ENCODE data around the gene MED13L. TPM values are rescaled to one million over a fixed set of nuclear protein-coding genes. Genes with fewer than 3 reads are reported as not detected.

The MED13L gene
- polyA plus RNA-seq, 1 donor (not counting 4 experiments of a cell fraction or from before 2014, with no cell fraction given) = 31.7 TPM

DNA sequence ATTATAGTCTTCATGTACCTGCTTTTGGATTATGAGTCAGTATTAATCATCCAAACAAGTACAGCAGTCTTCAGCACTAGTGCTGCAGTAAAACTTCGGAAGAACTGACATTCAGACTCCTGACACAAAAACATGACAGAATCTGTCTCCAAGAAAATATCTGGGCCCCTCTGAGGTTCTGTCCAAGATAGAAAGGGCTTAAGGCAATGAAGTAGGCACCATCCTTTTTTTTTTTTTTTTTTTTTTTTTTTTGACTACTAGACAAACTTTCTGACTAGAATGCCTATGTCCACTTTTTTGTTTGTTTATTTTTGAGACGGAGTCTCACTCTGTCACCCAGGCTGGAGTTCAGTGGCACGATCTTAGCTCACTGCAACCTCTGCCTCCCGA, 112.5 kb downstream of the MED13L start:
- dilution Hi-C loops (cut with MboI; ENCODE audit: extremely low pct_ligation_motif_present, low sequenced_read_pairs) = no loop called here
- H3K79me2 ChIP-seq (ENCODE audit: control insufficient read depth, insufficient read depth, low read length) = peaks cover 89% of the 10 kb centered on the region
- no peak overlapping the region for H2AFZ ChIP-seq (ENCODE audit: control insufficient read depth, low read length)
- H3K4me2 ChIP-seq (ENCODE audit: control insufficient read depth, extremely low read depth, insufficient read depth, low read depth, low read length) = peak overlapping the region; percentile 35
- peaks cover 31% of the 10 kb centered on the region for H3K4me1 ChIP-seq (ENCODE audit: control insufficient read depth, extremely low read depth, insufficient read depth, low read length)
- DNase-seq (ENCODE audit: low read depth, low spot score) (peak; percentile 45), FAIRE-seq (peak; percentile 74)
- H4K20me1 ChIP-seq (ENCODE audit: control insufficient read depth, extremely low read depth, insufficient read depth, low read length) = peaks cover 13% of the 10 kb centered on the region
- H3K9ac ChIP-seq (ENCODE audit: control insufficient read depth, extremely low read depth, insufficient read depth, low read length) = no peak overlapping the region
- no peak overlapping the region for H3K27ac ChIP-seq (ENCODE audit: control insufficient read depth, insufficient read depth, low read length)
- TF ChIP-seq EZH2 (IDR thresholded peaks at IDR 0.05; ENCODE audit: low read length) = no peak
- TF ChIP-seq, protein P1, sequence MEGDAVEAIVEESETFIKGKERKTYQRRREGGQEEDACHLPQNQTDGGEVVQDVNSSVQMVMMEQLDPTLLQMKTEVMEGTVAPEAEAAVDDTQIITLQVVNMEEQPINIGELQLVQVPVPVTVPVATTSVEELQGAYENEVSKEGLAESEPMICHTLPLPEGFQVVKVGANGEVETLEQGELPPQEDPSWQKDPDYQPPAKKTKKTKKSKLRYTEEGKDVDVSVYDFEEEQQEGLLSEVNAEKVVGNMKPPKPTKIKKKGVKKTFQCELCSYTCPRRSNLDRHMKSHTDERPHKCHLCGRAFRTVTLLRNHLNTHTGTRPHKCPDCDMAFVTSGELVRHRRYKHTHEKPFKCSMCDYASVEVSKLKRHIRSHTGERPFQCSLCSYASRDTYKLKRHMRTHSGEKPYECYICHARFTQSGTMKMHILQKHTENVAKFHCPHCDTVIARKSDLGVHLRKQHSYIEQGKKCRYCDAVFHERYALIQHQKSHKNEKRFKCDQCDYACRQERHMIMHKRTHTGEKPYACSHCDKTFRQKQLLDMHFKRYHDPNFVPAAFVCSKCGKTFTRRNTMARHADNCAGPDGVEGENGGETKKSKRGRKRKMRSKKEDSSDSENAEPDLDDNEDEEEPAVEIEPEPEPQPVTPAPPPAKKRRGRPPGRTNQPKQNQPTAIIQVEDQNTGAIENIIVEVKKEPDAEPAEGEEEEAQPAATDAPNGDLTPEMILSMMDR (optimal IDR thresholded peaks at IDR 0.05 in 1 of 3, IDR thresholded peaks at IDR 0.05 in 1 of 3, conservative IDR thresholded peaks at IDR 0.05 in 1 of 3; ENCODE audit: extremely low read depth in 1 of 3, insufficient read depth in 2 of 3, low read length in 3 of 3) = no peak
- H3K27me3 ChIP-seq (ENCODE audit: control insufficient read depth, extremely low read depth, insufficient read depth, low read length) = no peaks in the 10 kb centered on the region
- no peaks in the 10 kb centered on the region for H3K36me3 ChIP-seq (ENCODE audit: control insufficient read depth in 2 of 2, extremely low read depth in 1 of 2, insufficient read depth in 2 of 2, low read length in 2 of 2)
- H3K4me3 ChIP-seq (ENCODE audit: control insufficient read depth in 2 of 3, extremely low read depth in 1 of 3, insufficient read depth in 2 of 3, low read depth in 1 of 3, low read length in 3 of 3) = no peak overlapping the region
- H3K9me1 ChIP-seq (ENCODE audit: control insufficient read depth, extremely low read depth, insufficient read depth, low read length) = peaks cover 6% of the 10 kb centered on the region
- H3K9me3 ChIP-seq (ENCODE audit: control insufficient read depth, low read depth, low read length) = no peaks in the 10 kb centered on the region

DNA sequence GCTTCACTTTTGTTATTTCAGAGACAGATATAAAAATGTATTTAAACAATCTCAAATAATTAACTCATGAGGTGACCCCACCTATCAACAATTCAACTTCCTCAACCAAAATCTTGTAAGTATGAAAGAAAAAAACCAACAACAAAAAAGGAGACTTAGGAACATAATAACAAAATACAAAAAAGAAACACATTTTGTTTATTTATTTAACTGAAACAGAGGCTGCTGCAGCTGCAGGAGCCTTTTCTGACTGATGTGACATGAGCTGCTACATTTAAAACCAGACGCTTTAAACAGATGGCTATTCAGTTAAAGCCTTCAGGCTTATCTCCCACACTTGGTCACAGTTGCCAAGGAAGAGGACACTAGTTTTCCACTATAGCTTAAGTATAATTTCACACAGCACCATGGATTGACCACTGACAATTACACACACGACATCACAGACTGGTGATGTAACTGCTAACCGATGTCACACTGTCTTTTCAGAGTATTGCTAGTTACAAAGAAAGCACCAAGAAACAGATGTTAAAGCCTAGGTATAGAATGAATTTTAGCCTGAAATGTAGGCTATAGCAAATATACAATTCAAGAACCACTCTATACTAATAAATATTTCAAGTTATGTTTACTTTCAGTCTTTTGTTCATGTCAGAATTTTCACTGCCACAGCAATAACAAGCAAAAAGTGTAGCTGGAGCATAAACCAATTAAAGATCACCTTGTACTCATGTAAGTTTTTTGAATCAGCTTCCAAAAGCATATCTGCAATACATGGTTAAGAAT, 113.0 kb downstream of the MED13L start:
- H2AFZ ChIP-seq (ENCODE audit: control insufficient read depth, low read length) = no peak overlapping the region
- TF ChIP-seq EZH2 (IDR thresholded peaks at IDR 0.05; ENCODE audit: low read length) = no peak
- TF ChIP-seq, protein P1 (optimal IDR thresholded peaks at IDR 0.05 in 1 of 3, IDR thresholded peaks at IDR 0.05 in 1 of 3, conservative IDR thresholded peaks at IDR 0.05 in 1 of 3; ENCODE audit: extremely low read depth in 1 of 3, insufficient read depth in 2 of 3, low read length in 3 of 3) = no peak
- H3K9ac ChIP-seq (ENCODE audit: control insufficient read depth, extremely low read depth, insufficient read depth, low read length) = no peak overlapping the region
- H3K27ac ChIP-seq (ENCODE audit: control insufficient read depth, insufficient read depth, low read length) = peak overlapping the region; percentile 33
- no peak for FAIRE-seq
- no peaks in the 10 kb centered on the region for H3K27me3 ChIP-seq (ENCODE audit: control insufficient read depth, extremely low read depth, insufficient read depth, low read length)
- H3K9me3 ChIP-seq (ENCODE audit: control insufficient read depth, low read depth, low read length) = no peaks in the 10 kb centered on the region
- H3K4me3 ChIP-seq (ENCODE audit: control insufficient read depth in 2 of 3, extremely low read depth in 1 of 3, insufficient read depth in 2 of 3, low read depth in 1 of 3, low read length in 3 of 3) = no peak overlapping the region
- H3K9me1 ChIP-seq (ENCODE audit: control insufficient read depth, extremely low read depth, insufficient read depth, low read length) = peaks cover 6% of the 10 kb centered on the region
- H3K4me2 ChIP-seq (ENCODE audit: control insufficient read depth, extremely low read depth, insufficient read depth, low read depth, low read length) = peak overlapping the region; percentile 35
- peaks cover 89% of the 10 kb centered on the region for H3K79me2 ChIP-seq (ENCODE audit: control insufficient read depth, insufficient read depth, low read length)
- H4K20me1 ChIP-seq (ENCODE audit: control insufficient read depth, extremely low read depth, insufficient read depth, low read length) = peaks cover 13% of the 10 kb centered on the region
- no peaks in the 10 kb centered on the region for H3K36me3 ChIP-seq (ENCODE audit: control insufficient read depth in 2 of 2, extremely low read depth in 1 of 2, insufficient read depth in 2 of 2, low read length in 2 of 2)
- peaks cover 31% of the 10 kb centered on the region for H3K4me1 ChIP-seq (ENCODE audit: control insufficient read depth, extremely low read depth, insufficient read depth, low read length)
- DNase-seq (ENCODE audit: low read depth, low spot score) = no peak
- dilution Hi-C loops (cut with MboI; ENCODE audit: extremely low pct_ligation_motif_present, low sequenced_read_pairs) = no loop called here

Data from keratinocyte (primary cell).